Iris pigment epithelial cell (primary cell): ENCODE data around the gene CNDP1.
A peak's percentile ranks its signal among the peaks of the same experiment; 100 is the strongest.
"Not testable (repeated sequence)": the region's sequence is repeated elsewhere in the genome, so short reads cannot be mapped to it uniquely, and the experiment has no call there.

Source experiments
- DNase-seq: peaks from one replicate; pipeline ENCODE4 v3.0.0-alpha.2; 2011; ENCODE audit warnings: low read depth

CNDP1 gene

DNA sequence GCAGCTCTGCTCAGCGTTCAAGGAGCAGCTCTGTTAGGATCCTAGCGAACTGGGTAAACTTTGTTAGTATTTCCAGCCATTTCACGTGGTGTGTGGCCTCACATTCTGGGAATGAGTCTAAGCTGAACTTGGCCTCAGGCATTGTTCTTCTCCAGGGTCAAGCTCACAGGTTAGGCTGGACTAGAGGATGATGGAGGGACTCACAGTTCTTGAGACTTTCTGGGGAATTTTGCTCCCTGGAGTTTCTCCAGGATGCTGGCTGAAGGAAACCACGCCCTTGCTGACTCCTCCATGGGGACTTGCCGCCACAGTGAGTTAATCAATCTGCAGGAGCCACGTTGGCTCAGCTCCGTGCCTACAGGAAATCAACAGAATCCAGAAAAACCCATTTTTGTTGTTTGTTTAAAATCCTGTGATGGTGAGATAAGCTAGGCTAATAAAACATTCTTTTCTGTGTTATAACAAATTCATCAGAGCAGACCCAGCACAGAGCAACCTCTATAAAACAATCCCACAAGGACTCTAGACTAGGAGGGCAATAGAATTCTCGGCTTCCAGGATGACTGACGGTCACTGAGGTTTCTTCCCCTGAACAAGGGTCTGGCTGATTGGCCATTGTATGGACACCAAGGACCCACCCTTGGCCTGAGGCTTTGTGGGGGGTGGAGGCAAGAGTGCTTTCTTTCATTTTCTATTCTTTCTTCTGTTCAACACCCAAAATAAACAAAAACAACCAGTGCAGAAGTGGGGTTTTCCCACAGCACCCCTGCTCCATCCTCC lies 12.6 kb downstream of the CNDP1 start:
- DNase-seq, result peak; percentile 18

DNA sequence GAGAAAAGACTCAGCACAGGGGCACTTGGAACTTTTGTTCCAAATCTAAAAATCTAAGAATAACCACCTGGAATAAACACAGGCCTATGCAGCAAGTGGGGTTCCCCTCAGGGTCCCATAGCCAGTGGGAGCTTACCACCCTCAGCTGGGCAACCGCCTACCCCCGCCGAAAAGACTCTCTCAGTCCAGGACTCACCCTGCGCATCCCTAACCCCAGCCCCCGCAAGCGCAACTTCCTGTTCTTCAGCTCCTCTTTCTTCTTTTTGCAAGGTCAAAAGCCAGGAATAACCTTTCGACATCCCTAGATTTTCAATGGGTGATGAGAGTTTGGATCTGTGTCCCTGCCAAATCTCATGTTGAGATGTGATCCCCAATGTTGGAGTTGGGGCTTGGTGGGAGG lies 13.6 kb downstream of the CNDP1 start:
- DNase-seq, result no peak

DNA sequence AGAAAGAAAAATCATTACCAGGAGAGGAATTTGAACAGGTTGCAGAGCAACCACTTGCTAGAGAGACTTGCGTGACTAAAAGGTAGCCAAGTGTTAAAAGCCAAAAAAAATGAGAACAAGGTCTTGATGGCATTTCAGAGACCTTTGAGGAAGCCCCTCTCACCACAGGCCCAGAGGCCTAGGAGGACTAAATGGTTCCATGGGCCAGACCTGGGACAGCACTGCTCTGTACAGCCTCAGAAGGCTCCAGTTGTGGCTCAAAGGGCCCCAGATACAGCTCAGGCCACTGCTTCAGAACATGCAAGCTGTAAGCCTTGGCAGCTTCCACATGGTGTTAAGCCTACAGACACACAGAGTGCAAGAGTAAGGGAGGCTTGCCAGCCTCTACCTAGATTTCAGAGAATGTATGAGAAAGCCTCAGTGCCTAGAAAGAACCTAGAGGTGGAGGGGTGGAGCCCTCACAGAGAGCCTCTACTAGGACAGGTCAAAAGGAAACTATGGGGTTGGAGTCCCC lies 15.3 kb downstream of the CNDP1 start:
- no peak for DNase-seq

DNA sequence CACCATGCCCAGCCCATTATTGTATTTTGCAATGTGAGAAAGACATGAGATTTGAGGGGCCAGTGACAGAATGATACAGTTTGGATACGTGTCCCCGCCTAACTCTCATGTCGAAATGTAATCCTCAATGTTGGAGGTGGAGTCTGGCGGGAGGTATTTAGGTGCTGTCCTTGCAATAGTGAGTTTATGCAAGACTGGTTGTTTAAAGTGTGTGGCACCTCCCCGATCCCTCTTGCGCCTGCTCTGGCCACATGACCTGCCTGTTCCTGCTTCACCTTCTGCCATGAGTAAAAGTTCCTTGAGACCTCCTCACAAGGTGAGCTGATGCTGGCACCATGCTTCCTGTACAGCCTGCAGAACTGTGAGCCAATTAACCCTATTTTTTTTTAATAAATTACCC lies 16.6 kb downstream of the CNDP1 start:
- no peak for DNase-seq

GRCh38 chr18:74551452-74551851 lies 17.2 kb downstream of the CNDP1 start:
- DNase-seq, result no peak

DNA sequence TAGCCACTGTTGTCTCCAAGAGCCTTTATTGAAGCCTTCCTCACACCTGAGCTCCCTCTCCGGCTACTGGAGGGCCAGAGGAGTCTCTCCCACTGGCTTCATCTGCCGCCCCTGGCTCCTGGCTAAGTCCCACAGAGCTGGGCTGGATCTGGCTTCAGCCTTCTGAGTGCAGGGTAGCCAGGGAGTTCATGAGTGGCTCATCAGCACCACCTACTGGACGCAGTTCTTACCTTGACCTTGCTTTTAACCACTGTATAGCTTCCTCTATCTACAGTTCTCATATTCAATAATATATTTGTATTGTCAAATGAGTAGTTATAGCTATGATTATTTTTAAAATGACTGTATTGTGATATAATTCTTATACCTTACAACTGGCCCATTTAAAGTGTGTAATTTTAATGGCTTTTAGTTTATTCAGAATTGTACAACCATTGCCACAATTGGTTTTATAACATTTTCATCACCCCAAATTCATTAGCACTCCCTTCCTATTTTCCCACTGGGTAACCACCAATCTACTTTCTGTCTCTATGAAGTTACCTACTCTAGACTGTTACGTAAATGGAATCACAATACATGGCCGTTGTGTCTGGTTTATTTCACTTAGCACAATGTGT lies 17.7 kb downstream of the CNDP1 start:
- DNase-seq, result peak; percentile 77

DNA sequence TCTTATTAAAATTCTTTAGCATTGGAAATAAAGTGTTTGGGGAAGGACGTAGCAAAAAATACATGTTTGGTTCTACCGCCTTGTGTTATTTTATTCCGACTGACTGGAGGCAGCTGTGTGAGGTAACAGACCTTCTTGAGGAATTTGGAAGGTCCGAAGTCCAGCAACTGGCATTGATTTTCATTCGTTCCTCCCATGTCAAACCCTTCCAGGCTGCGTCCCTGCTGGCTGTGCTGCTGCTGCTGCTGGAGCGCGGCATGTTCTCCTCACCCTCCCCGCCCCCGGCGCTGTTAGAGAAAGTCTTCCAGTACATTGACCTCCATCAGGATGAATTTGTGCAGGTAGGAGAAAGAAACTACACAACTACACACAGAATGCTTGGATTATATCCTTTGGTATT lies 21.8 kb downstream of the CNDP1 start:
- no peak for DNase-seq

- no peak for DNase-seq
Observed at GRCh38 chr18:74558096-74558495, 23.8 kb downstream of the CNDP1 start.

DNA sequence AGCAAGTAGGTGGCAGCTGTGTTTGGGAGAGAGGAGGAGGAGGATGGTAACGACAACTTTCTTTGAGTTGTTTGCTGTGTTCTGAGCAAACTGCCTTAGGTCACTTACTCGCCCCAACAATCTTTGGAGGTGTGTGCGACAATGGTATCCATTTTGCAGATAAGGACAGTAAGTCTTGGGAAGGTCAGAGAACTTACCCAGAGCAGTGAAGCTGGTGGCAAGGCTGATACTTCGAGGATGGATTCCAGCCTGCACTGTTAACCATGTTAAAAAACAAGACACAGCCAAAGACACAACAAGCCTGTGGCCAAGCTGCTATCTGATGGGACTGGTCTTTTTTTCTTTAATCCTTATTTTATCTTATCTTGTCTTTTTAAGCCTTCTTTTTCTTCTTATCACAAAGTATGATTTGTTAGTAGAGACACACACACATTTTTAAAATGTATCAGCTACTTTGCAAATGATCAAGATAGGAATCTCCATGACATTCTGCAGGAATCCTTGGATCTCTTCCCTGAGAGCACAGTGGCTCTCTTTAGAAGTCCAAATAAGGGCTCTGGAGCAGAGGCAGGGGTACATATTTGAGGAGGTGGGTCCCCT lies 27.9 kb downstream of the CNDP1 start:
- no peak for DNase-seq

DNA sequence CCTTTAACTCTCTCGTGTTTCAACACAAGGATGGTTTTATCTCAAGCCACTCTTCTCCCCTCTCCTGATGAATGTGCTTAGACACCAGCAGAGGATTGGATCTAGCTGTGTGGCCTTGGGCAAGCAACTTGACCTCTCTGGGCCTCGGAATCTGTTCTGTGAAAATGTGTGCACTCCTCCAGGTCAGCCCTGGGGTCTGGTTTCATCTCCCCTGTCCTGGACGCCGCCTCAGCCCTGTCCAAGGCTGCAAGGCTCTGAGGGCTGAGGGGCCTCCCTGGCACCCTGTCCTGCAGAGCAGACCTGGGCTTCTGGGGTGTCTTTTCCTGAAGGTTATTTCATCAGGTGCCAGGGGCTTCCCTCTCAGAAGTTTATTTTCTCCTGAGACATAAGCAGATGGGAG lies 28.5 kb downstream of the CNDP1 start:
- no peak for DNase-seq

GRCh38 chr18:74563999-74564398 lies 29.7 kb downstream of the CNDP1 start:
- DNase-seq, result no peak

GRCh38 chr18:74565164-74565563 lies 30.9 kb downstream of the CNDP1 start:
- not testable (repeated sequence) for DNase-seq

- DNase-seq, result not testable (repeated sequence)
Observed at GRCh38 chr18:74565993-74566392, 31.7 kb downstream of the CNDP1 start.

DNA sequence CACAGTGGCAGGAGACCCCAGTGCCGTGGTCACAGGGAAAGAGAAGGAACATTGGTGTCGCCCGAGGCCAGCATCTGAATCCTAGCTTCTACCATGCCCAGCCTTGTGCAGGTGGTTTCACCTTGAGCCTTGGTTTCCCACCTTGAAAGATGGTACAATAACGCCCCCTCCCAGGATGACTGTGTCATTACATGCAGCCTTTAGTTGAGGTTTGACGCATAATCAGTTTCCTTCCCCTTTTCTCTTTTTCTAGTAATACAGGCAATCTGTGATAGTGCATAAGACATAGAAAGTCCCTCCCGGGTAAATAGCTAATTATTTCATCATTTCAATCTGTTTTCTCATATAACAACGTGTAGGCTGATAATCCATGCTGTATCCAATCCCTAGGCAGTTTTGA lies 33.5 kb downstream of the CNDP1 start:
- no peak for DNase-seq

DNA sequence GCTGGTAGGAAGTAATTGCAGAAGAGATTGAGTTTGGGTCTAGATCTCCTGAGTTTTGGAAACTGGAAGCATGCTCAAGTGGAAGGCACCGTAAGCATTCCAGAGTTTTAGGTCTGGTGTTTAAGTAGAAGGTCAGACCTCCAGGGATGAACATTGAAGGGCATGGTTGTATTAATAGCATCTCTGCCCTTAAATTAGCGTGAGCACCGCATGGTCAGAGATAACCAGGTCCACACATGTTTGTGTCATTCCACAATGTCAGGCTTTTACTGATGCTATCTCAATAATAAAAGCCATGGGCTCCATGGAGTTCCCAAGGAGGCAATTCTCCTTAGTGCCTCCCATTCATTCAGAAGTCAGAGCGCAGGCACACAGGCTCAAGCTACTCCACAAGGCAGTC lies 35.1 kb downstream of the CNDP1 start:
- DNase-seq, result no peak

GRCh38 chr18:74570266-74570665 lies 36.0 kb downstream of the CNDP1 start:
- no peak for DNase-seq

DNA sequence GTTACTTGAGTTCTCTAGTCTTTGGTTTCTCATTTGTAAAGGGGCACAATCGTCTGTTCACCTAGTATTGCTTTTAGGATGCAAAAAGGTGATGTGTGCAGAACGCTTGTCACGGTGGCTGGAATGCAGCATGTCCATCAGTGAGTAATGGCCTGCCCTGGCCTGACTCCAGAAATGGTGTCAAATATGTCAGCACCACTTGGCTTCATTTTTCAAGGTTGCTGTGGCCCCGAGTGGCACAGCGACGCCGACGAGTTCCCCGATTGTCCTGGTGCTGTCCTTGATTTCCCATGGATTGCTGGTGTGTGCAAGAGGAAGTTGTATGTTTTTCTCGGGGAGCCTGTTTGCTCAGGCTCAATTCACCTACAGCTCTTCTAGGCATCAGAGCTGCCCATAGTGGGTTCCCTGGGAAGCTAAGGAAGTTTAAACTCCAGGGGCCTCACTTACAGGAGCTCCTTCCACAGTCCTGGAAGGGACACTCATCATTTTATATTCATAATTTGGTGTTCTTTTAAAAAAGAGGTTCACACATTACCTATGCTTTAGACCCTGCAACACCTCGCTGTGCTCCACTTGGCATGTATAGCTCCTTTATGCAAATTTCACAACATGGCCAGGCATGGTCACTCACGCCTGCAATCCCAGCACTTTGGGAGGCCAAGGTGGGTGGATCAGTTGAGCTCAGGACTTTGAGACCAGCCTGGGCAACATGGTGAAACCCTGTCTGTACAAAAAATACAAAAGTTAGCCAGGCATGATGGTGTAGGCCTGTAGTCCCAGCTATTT lies 37.8 kb downstream of the CNDP1 start:
- no peak for DNase-seq

DNA sequence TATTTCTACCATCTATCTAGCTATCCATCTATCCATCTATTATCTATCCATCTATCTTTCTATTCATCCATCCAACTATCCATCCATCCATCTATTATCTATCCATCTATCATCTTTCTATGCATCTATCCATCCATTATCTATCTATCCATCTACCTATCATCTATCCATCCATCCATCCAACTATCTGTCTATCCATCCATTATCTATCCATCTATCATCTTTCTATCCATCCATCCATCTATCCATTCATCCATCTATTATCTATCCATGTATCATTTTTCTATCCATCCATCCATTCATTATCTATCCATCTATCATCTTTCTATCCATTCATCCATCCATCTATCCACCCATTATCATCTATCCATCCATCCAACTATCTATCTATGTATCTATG lies 38.8 kb downstream of the CNDP1 start:
- DNase-seq, result no peak

DNA sequence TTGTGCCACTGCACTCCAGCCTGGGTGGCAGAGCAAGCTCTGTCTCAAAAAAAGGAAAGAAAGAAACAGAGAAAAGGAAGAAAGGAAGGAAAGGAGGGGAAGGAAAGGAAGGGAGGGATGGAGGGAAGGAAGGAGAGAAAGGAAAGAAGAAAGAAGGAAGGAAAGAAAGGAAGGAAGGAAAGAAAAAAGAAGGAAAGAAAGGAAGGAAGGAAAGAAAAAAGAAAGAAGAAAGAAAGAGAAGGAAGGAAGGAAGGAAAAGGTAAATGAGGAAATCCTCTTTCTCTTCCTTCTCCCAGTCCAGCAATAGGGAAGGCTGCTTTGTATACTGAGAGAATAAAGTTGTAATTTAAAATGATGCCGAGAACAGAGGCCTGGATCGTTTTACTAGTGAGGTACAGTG lies 40.6 kb downstream of the CNDP1 start:
- no peak for DNase-seq

- DNase-seq, result no peak
Observed at GRCh38 chr18:74577019-74577418, 42.7 kb downstream of the CNDP1 start.

DNA sequence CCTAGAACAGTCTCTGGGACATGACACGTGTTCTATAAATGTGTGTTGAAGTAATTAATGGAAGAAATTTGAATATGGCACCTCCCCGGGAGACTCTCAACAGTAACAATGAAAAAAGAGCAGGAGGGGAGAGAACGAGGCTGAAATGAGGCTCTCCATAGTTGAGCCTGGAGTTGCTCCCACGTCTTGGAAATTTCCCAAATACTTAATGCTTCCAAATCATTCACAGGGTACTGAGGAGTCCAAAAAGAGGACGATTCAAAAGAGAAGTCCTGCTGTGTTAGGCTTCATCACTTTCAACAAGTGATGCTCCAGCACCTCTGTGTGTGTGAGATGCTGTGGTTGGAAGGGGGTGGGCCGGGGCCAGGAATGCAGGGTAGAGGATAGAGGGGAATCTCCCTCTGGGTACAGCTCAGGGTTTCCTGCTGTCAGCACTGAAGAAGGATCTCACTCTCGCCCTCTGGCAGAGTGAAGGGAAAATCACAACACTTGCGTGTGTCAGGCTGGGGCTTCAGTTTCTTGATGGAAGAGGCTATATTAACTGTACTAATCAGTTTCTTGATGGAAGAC lies 45.3 kb downstream of the CNDP1 start:
- DNase-seq, result peak; percentile 6

GRCh38 chr18:74582642-74583041 lies 48.3 kb downstream of the CNDP1 start:
- no peak for DNase-seq
